ENCODE measurements around the gene CLDN17. TPM values are rescaled to one million over a fixed set of nuclear protein-coding genes. Genes with fewer than 3 reads are reported as not detected.

The CLDN17 gene
- total RNA-seq, 1 experiment from 2014 or later = not detected

- no peaks in the 10 kb centered on the region for H3K27me3 ChIP-seq (ENCODE audit: insufficient read depth, low read length)
- H3K79me2 ChIP-seq (ENCODE audit: insufficient read depth, low read length) = no peaks in the 10 kb centered on the region
- DNase-seq = no peak
- Mint-ChIP-seq H3K27ac (no peak overlapping the region), H3K27me3 (ENCODE audit: low read depth) (peaks cover 2% of the 10 kb centered on the region), H3K4me3 (no peak overlapping the region), H3K36me3 (ENCODE audit: insufficient read depth in 1 of 3, low read depth in 3 of 3) (no peaks in the 10 kb centered on the region), H3K4me1 (no peaks in the 10 kb centered on the region), H3K9me3 (no peaks in the 10 kb centered on the region)
- no peak overlapping the region for H3T11ph ChIP-seq (ENCODE audit: low read length)
- no peaks in the 10 kb centered on the region for H3K79me1 ChIP-seq (ENCODE audit: insufficient read depth, low read depth, low read length, poor library complexity, severe bottlenecking)
- no peak overlapping the region for H2BK120ac ChIP-seq (ENCODE audit: low read depth, low read length, poor library complexity, severe bottlenecking)
- no peak overlapping the region for H3K14ac ChIP-seq (ENCODE audit: insufficient read depth, low read length)
- H2BK15ac ChIP-seq (ENCODE audit: low read depth, low read length) = no peak overlapping the region
- no peaks in the 10 kb centered on the region for H3K4me1 ChIP-seq (ENCODE audit: insufficient read depth, low read length)
- H2BK20ac ChIP-seq (ENCODE audit: low read depth, low read length, poor library complexity, severe bottlenecking) = no peak overlapping the region
- no peaks in the 10 kb centered on the region for H3K9me3 ChIP-seq (ENCODE audit: control insufficient read depth, low read depth, low read length)
- H2AK5ac ChIP-seq (ENCODE audit: insufficient read length, low read length) = no peak overlapping the region
- H3K23ac ChIP-seq (ENCODE audit: insufficient read length, low read depth, low read length) = no peak overlapping the region
- H3K18ac ChIP-seq (ENCODE audit: insufficient read length, low read depth, low read length) = no peak overlapping the region
- H3K23me2 ChIP-seq (ENCODE audit: insufficient read length, low read depth, low read length, poor library complexity, severe bottlenecking) = no peaks in the 10 kb centered on the region
- no peak overlapping the region for H4K91ac ChIP-seq (ENCODE audit: insufficient read length, low read depth, low read length)
- H4K8ac ChIP-seq (replicated peaks; ENCODE audit: insufficient read length, low read depth, low read length) = no peak overlapping the region
- no peaks in the 10 kb centered on the region for H4K20me1 ChIP-seq (ENCODE audit: control insufficient read depth, insufficient read depth, insufficient read length)
- H3K56ac ChIP-seq (ENCODE audit: insufficient read length, low read depth, low read length) = no peak overlapping the region
- H3K27ac ChIP-seq (ENCODE audit: insufficient read length, low read depth, low read length) = no peak overlapping the region
- no peak overlapping the region for H3K4me2 ChIP-seq (ENCODE audit: insufficient read depth, insufficient read length, low read length)
- H3K4ac ChIP-seq (ENCODE audit: low read depth, low read length) = no peak overlapping the region
- H2AFZ ChIP-seq (ENCODE audit: low read length) = no peak overlapping the region
- no peak overlapping the region for H4K5ac ChIP-seq (ENCODE audit: insufficient read length, low read depth, low read length)
- no peak overlapping the region for H2BK12ac ChIP-seq (ENCODE audit: insufficient read length, low read depth, low read length)
- peak; percentile 86 for TF ChIP-seq CTCF (conservative IDR thresholded peaks at IDR 0.05)
- H3K9ac ChIP-seq (ENCODE audit: extremely low read depth, insufficient read length, low read length) = no peak overlapping the region
- no peak overlapping the region for H2BK5ac ChIP-seq (ENCODE audit: insufficient read length, low read length)
- WGBS (ENCODE audit: extremely low coverage, insufficient read length, low lambda C conversion rate) = no CpG with 5 or more reads among the region's 2 CpGs
Measured at GRCh38 chr21:30194701-30195299, 28.2 kb upstream of the CLDN17 start.

Data from H9 (cell line).